Ectodermal cell (in vitro differentiated cells): Measurements from ENCODE around the gene HPS1. TPM values are rescaled to one million over a fixed set of nuclear protein-coding genes. Genes with fewer than 3 reads are reported as not detected.
A peak's percentile ranks its signal among the peaks of the same experiment; 100 is the strongest.

Experiments used
- H3K27ac ChIP-seq: 2 replicates; pipeline ENCODE4 v1.7.0; 2013; ENCODE audit warnings: mild to moderate bottlenecking, low read depth, low read length; ENCODE audit not compliant: insufficient read depth, poor library complexity, severe bottlenecking
- H3K27me3 ChIP-seq: 2 replicates; pipeline ENCODE4 v1.7.0; 2013; ENCODE audit warnings: mild to moderate bottlenecking, low read length; ENCODE audit not compliant: insufficient read depth, control insufficient read depth, poor library complexity, severe bottlenecking
- H3K36me3 ChIP-seq: one replicate; pipeline ENCODE4 v1.7.0; 2013; ENCODE audit warnings: low read length; ENCODE audit not compliant: control insufficient read depth, insufficient read depth
- H3K4me1 ChIP-seq: one replicate; pipeline ENCODE4 v1.7.0; 2013; ENCODE audit warnings: low read length; ENCODE audit not compliant: control insufficient read depth, insufficient read depth
- H3K4me3 ChIP-seq: 2 replicates; pipeline ENCODE4 v1.7.0; 2013; ENCODE audit warnings: low read depth, low read length, control low read depth; ENCODE audit not compliant: insufficient read depth
- H3K9me3 ChIP-seq: 2 replicates; pipeline ENCODE4 v1.7.0; 2013; ENCODE audit warnings: mild to moderate bottlenecking, low read length, moderate library complexity; ENCODE audit not compliant: control insufficient read depth
- WGBS, 2 experiments: methylation state at CpG; one replicate each; pipeline ENCODE4 v1.1.7; 2013; ENCODE audit warnings: missing lambda C conversion rate in 2 of 2; 5-methylcytosine and 5-hydroxymethylcytosine counted together
- polyA plus RNA-seq, 4 experiments: library from polyadenylated mRNA; stranded (reverse); fragments of 50-300 nt; gene quantifications; one replicate each; pipeline ENCODE4 v1.2.3, GENCODE V29; 2013

HPS1 gene
- polyA plus RNA-seq (2013, experiment 1 of 4) = 58.8 TPM
- 63.0 TPM for polyA plus RNA-seq (2013, experiment 2 of 4)
- polyA plus RNA-seq (2013, experiment 3 of 4) = 42.0 TPM
- 49.9 TPM for polyA plus RNA-seq (2013, experiment 4 of 4)

DNA sequence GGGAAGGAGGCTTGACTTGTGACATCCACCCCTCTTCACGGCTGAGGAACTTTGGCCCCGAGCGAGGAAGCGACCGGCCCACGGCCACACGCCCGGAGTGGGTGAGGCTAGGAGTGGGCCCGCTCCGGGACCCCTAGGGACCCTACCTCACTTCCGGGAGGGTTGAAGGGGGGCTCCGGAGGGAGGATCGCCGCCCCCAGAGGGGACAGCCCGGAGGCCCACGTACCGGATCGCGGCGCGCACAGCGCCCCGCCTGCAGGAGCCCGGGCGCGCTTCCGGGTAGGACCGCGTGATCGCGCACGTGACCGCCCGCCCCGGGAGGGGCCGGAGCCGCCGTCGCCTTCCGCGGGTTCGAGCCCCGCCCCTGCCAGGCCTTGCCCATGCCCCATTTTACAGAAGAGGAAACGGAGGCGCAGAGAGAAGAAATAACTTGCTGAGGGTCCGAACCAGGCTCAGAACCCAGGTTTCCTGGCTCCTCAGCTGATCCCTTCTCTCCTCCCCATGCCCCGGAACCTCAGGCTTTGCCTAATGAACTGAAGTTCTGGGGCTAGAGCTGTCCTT, at the start of gene HPS1:
Gene HPS1, minus strand, starts transcription at position 275 of the 561 bp plus-strand sequence. CDS start 3,695 bp downstream, outside the sequence.
- 3% methylated on average over 47 of the region's 47 CpGs for WGBS, 2 experiments
- H3K27ac ChIP-seq = no peak within 1 kb of the TSS

DNA sequence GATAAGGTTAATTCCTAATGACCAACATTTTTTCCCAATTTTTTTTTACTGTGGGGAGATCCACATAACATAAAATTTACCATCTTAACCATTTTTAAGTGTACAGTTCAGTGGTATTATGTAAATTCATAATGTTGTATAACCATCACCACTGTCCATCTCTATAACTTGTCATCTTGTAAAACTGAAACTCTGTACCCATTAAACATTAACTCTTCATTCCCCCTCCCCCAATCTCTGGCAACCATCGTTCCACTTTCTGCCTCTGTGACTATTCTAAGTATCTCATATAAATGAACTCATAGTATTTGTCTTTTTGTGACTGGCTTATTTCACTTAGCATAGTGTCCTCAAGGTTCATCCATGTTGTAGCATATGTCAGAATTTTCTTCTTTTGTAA, 46.0 kb upstream of the HPS1 start:
- no peaks in the 10 kb centered on the region for H3K9me3 ChIP-seq
- H3K27me3 ChIP-seq = no peaks in the 10 kb centered on the region
- H3K36me3 ChIP-seq = no peaks in the 10 kb centered on the region
- 83 to 100% methylated on average over 1 of the region's 1 CpG for WGBS, 2 experiments
- H3K27ac ChIP-seq = no peak overlapping the region
- no peaks in the 10 kb centered on the region for H3K4me1 ChIP-seq
- no peak overlapping the region for H3K4me3 ChIP-seq

More for the DNA sequence above, at the start of gene HPS1:
- Histone ChIP-seq H3K4me3 (peak within 1 kb of the TSS; percentile 67), H3K9me3 (no peaks in the 10 kb centered on the region), H3K4me1 (no peaks in the 10 kb centered on the region), H3K27me3 (no peaks in the 10 kb centered on the region), H3K36me3 (peaks cover 17% of the 10 kb centered on the region)

DNA sequence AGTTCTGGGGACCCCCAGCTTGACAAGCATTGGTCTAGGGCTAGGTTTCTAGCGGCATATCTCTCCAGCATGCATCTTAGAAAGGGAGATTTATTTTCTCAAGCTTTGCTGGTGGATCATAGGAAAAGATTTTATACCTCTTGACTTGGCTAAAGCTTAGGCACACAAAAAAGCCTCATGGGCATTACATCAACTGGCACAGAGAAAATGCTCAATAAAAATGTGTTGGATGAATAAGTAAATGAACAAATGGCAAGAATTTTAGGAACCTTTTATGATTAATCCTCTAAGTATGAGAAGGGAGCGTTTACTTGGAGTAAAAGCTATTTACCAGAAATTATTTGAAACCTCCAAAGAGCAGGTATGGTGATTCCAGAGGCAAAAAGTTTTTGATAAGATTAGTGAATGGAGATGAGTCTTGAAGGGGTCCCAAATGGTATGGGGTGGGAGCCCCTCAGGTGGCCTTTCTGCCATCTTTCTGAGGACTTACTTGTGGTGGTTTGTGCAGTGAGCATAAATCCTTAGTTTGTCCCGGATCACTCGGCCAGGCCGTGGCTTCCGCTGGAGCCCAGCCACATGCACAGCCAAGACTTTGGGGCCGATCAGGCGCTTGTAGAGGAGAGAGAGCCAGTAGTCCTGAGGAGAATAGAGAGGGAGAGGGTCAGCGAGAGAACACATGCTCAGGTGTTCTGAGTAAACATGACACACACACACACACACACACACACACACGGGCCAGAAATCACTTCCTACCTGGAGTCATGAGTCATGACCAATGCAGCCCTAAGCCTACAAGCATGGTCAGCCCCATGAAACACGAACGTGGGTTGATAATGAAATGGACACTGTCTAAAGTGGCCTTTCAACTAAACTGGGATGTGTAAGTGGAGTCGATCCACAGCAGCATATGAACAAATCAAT, 43.1 kb upstream of the HPS1 start:
- Histone ChIP-seq H3K4me3 (no peak overlapping the region), H3K4me1 (no peaks in the 10 kb centered on the region), H3K36me3 (no peaks in the 10 kb centered on the region), H3K9me3 (no peaks in the 10 kb centered on the region), H3K27me3 (no peaks in the 10 kb centered on the region), H3K27ac (no peak overlapping the region)
- 93 to 95% methylated on average over 12 to 13 of the region's 13 CpGs for WGBS, 2 experiments

DNA sequence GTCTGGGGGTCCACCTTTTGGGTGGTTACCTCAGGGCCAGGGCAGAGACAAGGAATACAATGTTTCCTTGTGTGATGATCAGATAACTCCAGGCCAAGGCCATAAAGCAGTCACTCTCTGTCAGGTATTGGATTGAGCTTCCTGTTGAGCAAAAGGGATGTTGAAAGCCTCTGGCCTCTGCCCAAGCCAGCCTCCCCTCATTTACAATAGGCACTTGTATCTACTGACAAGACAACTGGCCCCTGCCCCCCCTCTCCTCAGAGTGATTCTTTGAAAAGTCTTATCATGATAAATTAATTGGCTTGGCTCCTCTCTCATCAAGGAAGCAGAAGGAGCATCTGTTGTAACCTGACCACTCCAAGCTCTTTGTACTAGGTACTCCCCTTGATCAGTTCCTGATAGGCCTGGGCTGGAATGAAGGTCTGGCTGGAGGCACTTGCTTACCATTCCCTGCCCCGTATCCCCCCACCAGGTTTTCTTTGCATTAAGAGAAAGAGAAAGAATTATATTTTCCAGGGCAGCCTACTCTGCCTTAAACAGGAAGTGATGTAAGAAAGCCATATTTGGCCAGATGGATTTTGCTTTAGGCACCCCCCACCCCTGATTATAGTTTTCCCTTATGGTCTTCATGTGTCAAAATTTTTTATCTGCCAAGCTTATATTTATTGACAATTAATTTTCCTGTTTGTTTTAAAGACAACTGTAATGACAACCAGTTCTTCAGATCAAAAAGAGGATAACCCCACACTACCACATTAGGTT, 42.1 kb upstream of the HPS1 start:
- no peaks in the 10 kb centered on the region for H3K27me3 ChIP-seq
- H3K27ac ChIP-seq = no peak overlapping the region
- H3K4me3 ChIP-seq = no peak overlapping the region
- H3K9me3 ChIP-seq = no peaks in the 10 kb centered on the region
- no peaks in the 10 kb centered on the region for H3K4me1 ChIP-seq
- WGBS, 2 experiments = 80 to 97% methylated on average over 1 of the region's 1 CpG
- H3K36me3 ChIP-seq = no peaks in the 10 kb centered on the region

DNA sequence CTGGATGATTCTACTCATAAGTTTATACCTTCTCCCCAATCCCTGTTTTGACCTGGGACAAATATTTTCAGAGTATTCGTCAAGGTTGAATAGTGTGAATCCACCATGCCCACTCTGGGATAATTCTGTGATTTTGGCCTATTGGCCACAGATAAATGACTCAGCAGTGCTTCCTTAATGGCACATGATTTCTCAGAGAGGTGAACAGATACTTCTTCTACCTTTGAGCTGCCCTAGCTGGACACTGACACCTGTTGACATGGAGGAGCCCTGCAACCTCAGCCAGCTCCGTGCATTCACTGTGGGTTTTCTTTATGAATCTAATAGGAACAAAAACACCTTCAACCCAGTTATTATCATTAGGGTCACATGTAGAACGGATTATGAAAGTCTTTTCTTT, 40.9 kb upstream of the HPS1 start:
- Histone ChIP-seq H3K4me1 (no peaks in the 10 kb centered on the region), H3K27ac (no peak overlapping the region), H3K36me3 (no peaks in the 10 kb centered on the region), H3K4me3 (no peak overlapping the region), H3K27me3 (no peaks in the 10 kb centered on the region), H3K9me3 (no peaks in the 10 kb centered on the region)
- 92 to 98% methylated on average over 3 of the region's 3 CpGs for WGBS, 2 experiments

DNA sequence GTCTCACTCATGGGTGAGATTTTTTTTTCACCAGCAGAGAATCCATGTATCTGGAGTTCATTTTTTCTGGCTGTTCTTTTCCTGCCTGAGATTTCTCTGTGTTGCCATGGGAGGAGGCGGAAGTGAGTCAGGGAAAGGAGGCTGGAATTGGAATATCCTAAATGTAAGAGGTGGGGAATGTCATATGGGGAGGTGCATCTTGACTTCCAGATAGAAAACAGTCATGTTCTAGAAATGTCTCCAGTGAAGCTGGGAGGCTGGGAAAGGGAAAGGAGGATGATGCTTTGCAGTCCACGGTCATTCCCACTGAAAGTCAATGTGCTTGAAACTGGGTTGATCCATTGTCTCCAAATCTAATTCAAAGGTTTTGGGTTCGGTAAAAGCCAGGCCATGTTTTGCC, 39.7 kb upstream of the HPS1 start:
- no peak overlapping the region for H3K4me3 ChIP-seq
- no peaks in the 10 kb centered on the region for H3K4me1 ChIP-seq
- no peaks in the 10 kb centered on the region for H3K27me3 ChIP-seq
- H3K27ac ChIP-seq = no peak overlapping the region
- WGBS, 2 experiments = 94 to 100% methylated on average over 3 of the region's 3 CpGs
- no peaks in the 10 kb centered on the region for H3K9me3 ChIP-seq
- H3K36me3 ChIP-seq = no peaks in the 10 kb centered on the region

DNA sequence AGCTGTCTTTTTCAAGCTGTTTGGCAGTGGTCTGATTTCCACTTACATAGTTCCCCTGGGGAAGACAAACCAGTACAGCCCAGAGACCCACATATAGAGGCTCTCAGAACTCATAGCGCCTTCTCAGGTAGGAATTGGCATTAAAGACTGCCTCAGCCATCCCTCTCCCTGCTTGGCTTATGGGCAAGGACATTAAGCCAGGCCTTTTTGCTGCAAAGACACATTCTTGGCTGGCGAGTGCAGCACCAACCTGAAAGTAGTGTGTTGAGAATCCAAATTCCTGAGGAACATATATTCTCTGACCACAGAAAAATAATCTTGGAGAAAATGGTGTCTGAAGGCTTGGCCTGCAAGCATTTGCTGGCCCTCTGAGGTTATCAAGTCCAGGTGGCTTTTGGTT, 39.2 kb upstream of the HPS1 start:
- WGBS, 2 experiments = 88 to 98% methylated on average over 2 of the region's 2 CpGs

DNA sequence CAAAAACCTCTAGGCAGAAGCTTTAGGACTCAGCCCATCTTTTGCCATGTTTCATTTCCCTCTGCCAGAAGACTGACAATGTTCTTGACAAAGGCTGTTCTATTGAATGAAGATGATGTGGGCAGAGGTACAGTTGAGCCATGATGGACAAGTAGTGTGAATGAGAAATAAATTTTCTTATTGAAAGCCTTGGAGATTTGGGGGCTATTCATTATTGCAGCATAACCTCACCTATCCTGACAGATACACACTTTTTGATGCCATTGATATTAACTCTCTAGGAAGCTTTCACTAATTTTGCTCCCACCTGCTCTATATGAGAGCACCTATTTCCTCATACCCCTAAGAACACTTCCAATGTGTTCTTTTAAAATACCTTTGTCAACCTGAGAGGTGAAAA, 36.9 kb upstream of the HPS1 start:
- H3K9me3 ChIP-seq = no peaks in the 10 kb centered on the region
- H3K4me1 ChIP-seq = no peaks in the 10 kb centered on the region
- no peak overlapping the region for H3K27ac ChIP-seq
- H3K36me3 ChIP-seq = no peaks in the 10 kb centered on the region
- H3K27me3 ChIP-seq = no peaks in the 10 kb centered on the region
- no peak overlapping the region for H3K4me3 ChIP-seq

More for the DNA sequence above, 39.2 kb upstream of the HPS1 start:
- H3K36me3 ChIP-seq = no peaks in the 10 kb centered on the region
- H3K27me3 ChIP-seq = no peaks in the 10 kb centered on the region
- no peak overlapping the region for H3K27ac ChIP-seq
- H3K4me1 ChIP-seq = no peaks in the 10 kb centered on the region
- H3K4me3 ChIP-seq = no peak overlapping the region
- H3K9me3 ChIP-seq = no peaks in the 10 kb centered on the region

DNA sequence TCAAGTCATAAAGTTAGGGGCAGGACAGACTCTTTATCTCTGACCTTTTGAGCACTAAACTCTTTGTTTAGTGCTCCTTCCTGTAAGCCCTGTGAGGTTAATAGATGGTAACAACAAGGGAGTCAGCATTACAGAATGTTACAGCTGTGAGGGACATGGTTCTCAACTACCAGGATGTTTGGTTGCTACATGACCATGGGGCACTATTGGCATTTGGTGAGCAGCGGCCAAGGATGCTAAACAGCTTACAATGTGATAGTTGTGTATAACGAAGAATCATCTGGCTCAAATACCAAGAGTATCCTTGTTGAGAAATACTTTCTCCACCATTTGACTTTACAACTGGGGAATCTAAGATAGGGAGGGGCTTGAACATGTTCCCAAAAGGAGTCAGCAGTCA, 35.4 kb upstream of the HPS1 start:
- Histone ChIP-seq H3K4me3 (no peak overlapping the region), H3K27ac (no peak overlapping the region)
- WGBS, 2 experiments = 97 to 99% methylated on average over 2 of the region's 2 CpGs

DNA sequence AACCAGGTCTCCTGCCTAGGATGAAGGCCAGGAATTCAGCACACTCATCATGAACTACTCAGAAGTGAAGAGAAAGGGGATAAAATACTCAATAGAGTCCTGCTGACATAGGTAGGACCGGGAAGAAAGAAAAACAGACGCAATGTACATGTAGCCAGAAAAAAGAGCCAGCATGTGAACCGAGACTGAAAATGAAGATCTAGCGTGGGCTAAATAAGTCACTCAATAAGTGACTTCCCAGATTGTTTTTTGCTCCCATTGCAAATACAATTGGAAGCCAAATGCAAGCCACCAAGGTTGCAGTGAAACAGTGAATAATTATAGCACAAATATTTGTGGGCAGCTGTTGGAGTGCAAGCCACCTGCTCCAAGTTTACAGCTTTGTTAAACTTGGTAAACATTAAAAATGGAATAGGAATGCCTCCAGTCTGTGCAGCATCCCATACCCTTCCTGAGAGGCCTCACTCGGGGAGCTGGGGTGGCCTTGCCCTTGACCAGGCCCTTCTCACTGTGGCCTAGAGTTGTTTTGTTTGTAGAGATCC, 34.7 kb upstream of the HPS1 start:
- 95 to 96% methylated on average over 5 of the region's 5 CpGs for WGBS, 2 experiments

More for the DNA sequence above, 35.4 kb upstream of the HPS1 start:
- Histone ChIP-seq H3K27me3 (no peaks in the 10 kb centered on the region), H3K4me1 (no peaks in the 10 kb centered on the region), H3K9me3 (no peaks in the 10 kb centered on the region), H3K36me3 (no peaks in the 10 kb centered on the region)

More for the DNA sequence above, 34.7 kb upstream of the HPS1 start:
- no peaks in the 10 kb centered on the region for H3K4me1 ChIP-seq
- H3K27me3 ChIP-seq = no peaks in the 10 kb centered on the region
- H3K9me3 ChIP-seq = no peaks in the 10 kb centered on the region
- no peak overlapping the region for H3K4me3 ChIP-seq
- no peak overlapping the region for H3K27ac ChIP-seq
- H3K36me3 ChIP-seq = no peaks in the 10 kb centered on the region
